ENCODE results near the gene ANGPTL7.
"Not testable (repeated sequence)": the region's sequence is repeated elsewhere in the genome, so short reads cannot be mapped to it uniquely, and the experiment has no call there.

ANGPTL7 gene, protein sequence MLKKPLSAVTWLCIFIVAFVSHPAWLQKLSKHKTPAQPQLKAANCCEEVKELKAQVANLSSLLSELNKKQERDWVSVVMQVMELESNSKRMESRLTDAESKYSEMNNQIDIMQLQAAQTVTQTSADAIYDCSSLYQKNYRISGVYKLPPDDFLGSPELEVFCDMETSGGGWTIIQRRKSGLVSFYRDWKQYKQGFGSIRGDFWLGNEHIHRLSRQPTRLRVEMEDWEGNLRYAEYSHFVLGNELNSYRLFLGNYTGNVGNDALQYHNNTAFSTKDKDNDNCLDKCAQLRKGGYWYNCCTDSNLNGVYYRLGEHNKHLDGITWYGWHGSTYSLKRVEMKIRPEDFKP

DNA sequence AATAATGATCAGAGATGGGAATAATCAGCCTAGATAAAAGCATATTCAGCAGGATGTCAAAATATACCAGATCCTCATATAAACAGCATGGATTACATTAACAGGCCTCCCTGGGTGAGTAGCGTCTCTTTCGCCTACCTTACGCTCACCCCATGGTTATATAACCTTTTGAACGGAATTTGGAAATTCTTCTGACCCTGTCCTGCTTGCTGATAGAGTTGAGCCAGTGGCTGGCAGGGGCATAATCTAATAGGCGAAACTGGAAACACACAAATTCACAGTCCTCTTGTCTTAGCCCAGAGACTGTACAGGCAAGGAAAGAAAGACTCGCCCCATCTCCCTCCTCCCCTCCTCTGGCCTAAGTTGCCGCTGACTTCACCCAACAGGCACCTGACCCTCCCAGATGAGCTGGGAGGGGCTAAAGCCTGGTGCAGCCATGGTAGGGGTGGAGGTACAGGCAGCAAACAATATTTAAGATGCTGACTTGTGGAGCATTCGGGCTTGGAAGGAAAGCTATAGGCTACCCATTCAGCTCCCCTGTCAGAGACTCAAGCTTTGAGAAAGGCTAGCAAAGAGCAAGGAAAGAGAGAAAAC is at the start of gene ANGPTL7:
TSS of gene ANGPTL7 (plus strand) at position 498 of the 594 bp plus-strand sequence. CDS start 225 bp downstream, outside the sequence.
- FAIRE-seq, result no peak

GRCh38 chr1:11142618-11143391 is 46.4 kb upstream of the ANGPTL7 start:
- no peak for FAIRE-seq

DNA sequence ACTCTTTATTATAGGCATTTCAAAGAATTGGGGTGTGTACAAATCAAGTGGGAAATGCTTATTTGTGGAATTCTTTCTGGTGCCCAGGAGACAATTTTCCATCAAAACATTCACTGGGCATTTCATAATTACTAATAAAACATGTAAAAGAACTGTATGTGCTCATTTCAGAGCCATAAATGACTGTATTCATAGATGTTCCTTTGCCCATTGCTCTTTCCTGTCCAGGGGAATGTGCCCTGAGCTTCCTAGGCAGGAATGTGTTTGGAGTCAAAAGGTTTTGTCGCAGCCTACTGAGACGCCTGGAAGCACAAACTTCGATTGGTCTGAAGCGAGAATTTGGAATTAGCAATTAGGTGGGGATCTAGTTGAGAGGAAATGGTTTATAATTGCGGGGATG is 45.8 kb upstream of the ANGPTL7 start:
- no peak for FAIRE-seq

DNA sequence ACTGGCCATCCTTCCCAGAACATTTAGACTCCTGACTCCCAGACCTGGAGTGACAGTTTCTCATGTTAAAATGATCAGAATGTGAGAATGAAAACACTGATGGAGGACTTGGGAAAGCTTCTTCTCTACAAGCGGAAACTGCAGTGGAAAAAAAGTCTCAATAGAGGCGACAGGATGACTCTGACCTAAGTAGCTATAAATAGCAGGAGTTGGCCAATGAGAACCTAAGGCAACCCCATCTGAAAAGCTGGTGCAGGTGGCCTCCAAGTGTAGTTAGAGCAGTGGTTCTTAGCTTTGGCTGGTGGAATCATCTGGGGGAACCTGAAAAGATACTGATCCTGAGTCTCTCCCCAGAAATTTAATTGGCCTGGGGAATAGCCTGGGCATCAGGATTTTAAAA is 45.2 kb upstream of the ANGPTL7 start:
- no peak for FAIRE-seq

DNA sequence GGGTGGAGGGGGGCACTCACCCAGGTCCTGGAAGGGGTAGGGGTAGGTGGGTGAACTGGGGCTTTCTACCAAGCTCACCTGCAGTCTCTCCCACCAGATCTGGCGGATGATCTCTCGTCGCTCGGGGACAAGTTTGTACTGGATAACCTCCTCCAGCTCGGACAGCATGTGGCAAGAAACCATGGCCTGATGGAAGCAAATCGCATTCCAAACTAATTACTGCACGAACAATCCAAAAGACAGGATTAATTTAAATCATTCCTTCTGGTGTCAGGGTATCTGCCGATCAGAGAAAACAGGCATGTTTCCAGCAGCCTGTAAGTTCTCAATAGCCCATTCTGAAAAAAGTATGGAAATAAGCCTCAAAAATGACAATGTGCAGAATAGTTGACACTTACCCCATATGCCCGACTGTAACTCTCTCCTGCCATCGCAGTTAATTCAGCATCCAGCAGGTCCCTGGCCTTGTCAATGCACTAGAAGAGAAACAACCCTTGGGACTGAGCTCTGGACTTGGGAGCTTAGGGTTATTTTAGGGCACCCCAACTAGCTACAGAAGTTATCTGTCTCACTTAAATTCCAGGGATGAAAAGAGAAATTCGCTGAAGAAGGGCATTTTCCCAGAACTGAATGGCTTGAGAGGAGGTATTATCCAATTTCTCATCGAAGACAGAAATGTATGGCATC is 44.4 kb upstream of the ANGPTL7 start:
- FAIRE-seq, result no peak

- FAIRE-seq, result no peak
Measured at GRCh38 chr1:11145741-11146140, 43.4 kb upstream of the ANGPTL7 start.

DNA sequence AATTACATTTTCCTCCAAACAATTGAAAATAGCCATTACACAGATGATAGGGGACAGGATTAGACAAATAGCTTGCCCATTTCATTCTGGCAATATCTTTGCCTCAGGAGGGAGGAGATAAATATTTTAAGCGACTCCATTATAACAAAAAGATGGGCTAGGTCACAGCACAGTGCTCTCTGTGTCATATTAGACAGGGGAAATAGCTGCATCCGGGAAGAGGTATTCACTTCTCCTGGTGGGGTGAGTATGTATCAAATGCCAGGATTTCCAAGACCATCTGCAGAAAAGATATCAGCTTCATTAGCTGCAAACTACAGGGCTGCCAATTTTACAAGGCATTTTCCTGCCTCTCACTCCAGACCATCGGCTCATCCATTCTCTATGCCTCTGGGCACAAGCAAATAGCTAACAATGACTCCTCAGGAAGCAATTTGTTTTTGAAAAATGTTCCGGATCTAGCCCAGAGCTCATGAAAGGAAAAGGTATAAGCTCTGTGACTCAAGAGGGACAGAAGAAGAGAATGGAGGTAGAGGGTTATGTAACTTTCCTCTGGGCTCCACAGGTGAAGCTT is 41.9 kb upstream of the ANGPTL7 start:
- FAIRE-seq, result no peak

GRCh38 chr1:11150326-11150725 is 38.8 kb upstream of the ANGPTL7 start:
- no peak for FAIRE-seq

GRCh38 chr1:11151114-11151513 is 38.0 kb upstream of the ANGPTL7 start:
- no peak for FAIRE-seq

DNA sequence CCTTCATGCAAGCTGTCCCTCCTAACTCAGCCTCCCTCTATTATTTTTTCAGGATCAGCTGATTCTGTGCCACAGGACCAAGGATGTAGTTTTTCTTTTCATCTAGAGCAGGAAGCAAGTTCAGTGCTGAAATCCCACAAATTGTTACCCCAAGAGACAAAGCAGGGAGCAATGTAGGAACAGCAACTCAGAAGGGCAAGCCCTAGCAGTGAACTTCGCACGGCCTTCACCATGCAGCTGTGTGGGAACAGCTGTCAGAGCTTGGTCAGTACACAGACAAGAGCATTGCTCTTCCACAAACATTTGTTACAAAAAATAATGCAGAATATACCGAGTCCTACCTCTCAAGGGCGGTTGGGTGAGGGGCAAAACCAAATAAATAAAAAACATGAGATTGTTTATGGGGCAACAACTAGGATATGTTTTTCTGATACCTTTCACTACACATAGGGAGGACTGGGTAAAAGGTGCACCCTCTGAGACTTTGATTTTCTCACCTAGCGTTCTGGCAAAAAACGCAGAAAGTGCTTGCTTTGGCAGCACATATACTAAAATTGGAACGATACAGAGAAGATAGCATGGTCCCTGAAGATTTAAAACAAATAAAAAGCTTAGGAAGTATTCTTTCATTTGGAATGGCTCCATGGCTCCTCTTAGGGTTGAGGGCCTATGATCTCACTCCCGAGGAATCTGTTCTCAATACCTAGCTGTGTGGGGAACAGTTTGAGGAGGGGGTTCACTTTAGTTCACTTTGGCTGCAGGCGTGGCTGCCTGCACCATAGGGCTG is 37.1 kb upstream of the ANGPTL7 start:
- FAIRE-seq, result no peak

DNA sequence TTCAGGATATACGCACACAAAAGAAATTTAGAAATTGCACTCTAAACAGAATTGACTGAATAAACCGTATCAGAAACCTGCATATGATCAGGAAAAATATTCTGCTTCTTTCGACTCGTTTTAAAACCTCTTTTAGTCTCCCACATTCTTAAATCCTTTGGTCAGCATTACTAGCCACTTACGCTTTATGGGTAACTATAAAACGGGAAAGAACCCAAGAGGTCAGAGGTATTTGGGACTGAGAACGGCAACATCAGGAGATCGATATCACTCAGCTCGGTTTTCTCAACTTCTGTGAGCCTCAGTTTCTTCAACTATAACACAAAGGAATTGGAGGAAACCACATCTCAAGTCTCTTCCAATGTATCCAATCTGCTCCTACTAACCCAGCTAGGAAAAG is 36.4 kb upstream of the ANGPTL7 start:
- FAIRE-seq, result no peak

DNA sequence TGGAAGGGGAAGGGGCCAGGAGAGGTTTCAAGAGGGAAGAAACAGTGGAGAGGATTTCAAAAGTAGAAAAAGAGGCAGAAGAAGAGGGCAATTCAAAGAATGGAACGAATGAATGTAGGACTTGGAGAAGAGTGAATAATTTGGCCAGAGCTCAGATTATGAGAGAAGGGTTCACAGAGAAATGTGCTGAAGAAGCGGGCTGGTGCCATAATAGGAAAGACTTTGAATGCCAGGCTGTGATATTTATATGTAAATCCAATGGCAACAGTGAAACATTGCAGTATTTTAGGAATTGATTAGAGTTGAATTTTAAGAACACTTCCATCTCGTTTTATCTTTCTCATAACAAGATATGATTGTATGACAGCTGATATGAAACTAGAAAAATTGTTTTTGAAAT is 36.0 kb upstream of the ANGPTL7 start:
- no peak for FAIRE-seq

DNA sequence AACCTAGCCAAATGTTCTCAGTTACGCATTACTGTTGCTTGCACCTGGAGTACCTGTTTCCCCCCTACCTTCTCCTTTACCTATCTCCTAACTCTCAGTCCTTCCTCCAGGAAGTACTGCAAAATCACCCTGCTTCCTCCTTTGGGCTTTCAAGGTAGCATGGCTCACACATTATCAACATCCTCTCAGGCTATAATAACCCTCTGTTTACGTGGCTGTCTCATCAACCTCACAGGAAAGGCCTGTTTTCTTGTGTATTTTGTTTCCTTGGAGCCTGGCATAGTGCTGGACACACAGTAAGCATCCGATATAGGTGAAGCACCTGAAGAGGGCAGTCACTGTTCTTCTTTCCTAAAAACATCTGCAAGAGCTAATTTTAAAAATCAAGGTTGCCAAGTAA is 32.7 kb upstream of the ANGPTL7 start:
- FAIRE-seq, result no peak

- no peak for FAIRE-seq
Measured at GRCh38 chr1:11156963-11157362, 32.2 kb upstream of the ANGPTL7 start.

GRCh38 chr1:11157394-11157793 is 31.8 kb upstream of the ANGPTL7 start:
- no peak for FAIRE-seq

- FAIRE-seq, result peak; percentile 96
Measured at GRCh38 chr1:11157867-11158266, 31.3 kb upstream of the ANGPTL7 start.

- FAIRE-seq, result no peak
Measured at GRCh38 chr1:11158291-11158690, 30.9 kb upstream of the ANGPTL7 start.

DNA sequence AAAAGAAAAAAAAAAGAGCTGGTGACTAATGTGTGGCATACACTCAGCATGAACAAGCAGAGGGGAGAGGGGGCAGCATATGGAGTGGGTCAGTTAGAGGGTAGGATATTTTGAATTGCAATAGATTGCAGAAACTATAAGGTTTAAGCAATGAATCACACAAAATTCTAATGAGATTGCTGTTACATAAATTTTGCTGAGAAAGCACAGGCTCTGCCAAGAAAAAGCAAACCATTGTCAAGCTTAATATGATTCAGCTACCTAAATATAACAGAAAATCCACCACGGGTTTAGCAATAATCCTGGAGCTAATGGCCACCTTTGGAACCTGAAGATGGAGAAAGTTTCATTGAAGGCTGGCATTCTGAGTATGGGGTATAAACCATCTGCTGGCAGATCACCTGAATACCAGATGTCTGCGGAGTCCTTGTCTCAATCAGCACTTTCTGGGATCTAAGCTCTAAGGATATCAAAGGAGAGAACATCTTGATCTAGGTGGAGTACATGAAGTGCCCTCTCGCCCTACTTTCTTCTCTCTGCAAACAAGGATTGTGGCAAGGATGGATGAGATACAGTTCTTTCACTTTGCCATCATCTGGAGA is 30.3 kb upstream of the ANGPTL7 start:
- FAIRE-seq, result peak; percentile 79

DNA sequence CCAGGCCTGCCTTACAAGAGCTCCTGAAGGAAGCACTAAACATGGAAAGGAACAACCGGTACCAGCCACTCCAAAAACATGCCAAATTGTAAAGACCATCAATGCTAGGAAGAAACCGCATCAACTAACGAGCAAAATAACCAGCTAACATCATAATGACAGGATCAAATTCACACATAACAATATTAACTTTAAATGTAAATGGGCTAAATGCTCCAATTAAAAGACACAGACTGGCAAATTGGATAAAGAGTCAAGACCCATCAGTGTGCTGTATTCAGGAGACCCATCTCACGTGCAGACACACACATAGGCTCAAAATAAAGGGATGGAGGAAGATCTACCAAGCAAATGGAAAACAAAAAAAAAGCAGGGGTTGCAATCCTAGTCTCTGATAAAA is 26.4 kb upstream of the ANGPTL7 start:
- FAIRE-seq, result not testable (repeated sequence)

DNA sequence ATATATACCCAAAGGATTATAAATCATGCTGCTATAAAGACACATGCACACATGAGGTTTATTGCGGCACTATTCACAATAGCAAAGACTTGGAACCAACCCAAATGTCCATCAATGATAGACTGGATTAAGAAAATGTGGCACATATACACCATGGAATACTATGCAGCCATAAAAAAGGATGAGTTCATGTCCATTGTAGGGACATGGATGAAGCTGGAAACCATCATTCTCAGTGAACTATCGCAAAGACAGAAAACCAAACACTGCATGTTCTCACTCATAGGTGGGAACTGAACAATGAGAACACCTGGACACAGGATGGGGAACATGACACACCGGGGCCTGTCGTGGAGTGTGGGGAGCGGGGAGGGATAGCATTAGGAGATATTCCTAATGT is 22.4 kb upstream of the ANGPTL7 start:
- FAIRE-seq, result not testable (repeated sequence)

DNA sequence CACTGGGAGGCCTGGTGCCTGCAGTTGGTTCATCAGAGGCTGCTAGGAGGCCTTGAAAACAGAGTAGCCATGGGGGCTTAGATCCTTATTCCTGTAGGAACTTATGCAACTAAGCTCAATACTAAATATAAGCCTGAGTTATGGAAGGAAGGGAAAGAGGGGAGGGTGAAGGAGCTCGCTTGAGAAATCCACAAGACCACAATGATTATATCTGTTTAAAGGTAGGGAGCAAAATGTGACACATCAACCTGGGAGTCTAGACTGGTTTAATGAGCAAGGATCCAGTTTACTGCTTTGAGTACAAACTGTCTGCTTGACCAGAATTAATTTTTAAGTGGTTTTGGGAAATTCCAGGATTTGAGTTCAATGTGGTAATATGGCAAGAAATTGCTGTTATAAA is 20.4 kb upstream of the ANGPTL7 start:
- no peak for FAIRE-seq

DNA sequence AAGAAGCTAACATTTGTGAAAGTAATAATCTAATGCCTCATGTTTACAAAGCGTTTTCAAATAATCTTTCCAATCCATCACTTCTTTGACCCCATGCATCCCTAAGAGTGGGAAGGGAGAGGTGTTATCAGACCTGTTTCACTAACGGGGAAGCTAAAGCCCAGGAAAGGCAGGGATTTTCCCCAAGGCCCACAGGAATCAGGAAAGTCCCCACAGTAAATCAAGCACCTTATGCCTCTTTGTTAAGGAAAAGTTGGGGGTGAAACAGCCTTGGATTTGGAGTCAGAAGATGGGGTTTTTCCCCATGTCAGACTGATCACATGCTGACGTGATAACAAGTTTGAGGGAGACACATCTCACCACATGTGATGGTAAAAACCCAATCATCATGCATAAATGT is 20.0 kb upstream of the ANGPTL7 start:
- FAIRE-seq, result no peak
